ENCODE results near the gene ADCY7.
A peak's percentile ranks its signal among the peaks of the same experiment; 100 is the strongest.
"Not testable (repeated sequence)": the region's sequence is repeated elsewhere in the genome, so short reads cannot be mapped to it uniquely, and the experiment has no call there.

ADCY7 gene

DNA sequence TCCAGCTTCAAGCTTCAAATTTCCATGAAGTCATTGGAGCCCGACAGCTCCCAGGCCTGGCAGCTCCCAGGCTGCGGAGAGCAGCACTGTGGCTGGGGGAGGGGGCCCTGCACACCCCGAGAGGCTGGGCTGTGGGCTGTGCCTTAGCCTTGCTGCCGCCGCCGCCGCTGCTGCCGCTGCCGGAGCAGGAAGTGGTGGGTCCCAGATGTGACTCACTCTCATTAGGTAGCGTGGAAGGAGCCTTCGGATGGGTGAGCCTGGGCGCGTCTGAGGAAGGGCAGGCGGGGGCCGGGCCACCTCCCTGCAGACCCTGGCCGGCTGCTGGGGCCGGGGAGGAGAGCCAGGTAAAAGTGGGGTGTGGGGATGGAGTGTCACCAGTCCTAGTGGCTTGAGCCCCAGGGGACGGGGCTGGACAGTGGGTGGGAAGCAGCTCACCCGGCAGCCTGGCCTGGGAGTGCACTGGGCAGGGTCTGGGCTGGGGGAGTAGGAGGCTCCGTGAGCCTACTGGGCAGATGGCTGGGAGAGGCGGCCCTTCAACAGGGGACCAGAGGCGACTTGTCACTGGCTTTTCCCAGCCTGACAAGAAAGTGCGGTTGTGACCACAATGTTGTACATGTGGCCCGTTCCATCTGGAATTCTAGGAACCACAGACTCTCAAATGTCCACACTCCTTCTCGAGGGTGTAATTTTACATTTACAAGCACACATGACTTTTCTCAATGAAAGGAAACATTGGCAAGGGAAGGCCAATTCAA, at the start of gene ADCY7:
ADCY7 (plus strand) TSS at position 215 of the 755 bp plus-strand sequence. CDS start 21,629 bp downstream, outside the sequence.
- peak; percentile 91 for ATAC-seq (replicated peaks; ENCODE audit: extremely low read depth, poor library complexity, severe bottlenecking)
- H3K27ac Mint-ChIP-seq (ENCODE audit: low read depth): peak within 1 kb of the TSS; percentile 89
- DNase-seq (ENCODE audit: low spot score in 2 of 2): peak; percentile 55 to 73
- H3K9me3 Mint-ChIP-seq: no peaks in the 10 kb centered on the region
- peaks cover 14% of the 10 kb centered on the region for H3K36me3 Mint-ChIP-seq (ENCODE audit: insufficient read depth)
- peaks cover 82% of the 10 kb centered on the region for H3K4me1 Mint-ChIP-seq
- peak within 1 kb of the TSS; percentile 96 for H3K4me3 Mint-ChIP-seq
- no peaks in the 10 kb centered on the region for H3K27me3 Mint-ChIP-seq

GRCh38 chr16:50219402-50219975, 46.9 kb upstream of the ADCY7 start:
- Mint-ChIP-seq H3K4me3 (no peak overlapping the region), H3K36me3 (ENCODE audit: insufficient read depth) (peaks cover 50% of the 10 kb centered on the region), H3K27ac (ENCODE audit: low read depth) (peak overlapping the region; percentile 90), H3K4me1 (no peaks in the 10 kb centered on the region), H3K9me3 (no peaks in the 10 kb centered on the region), H3K27me3 (no peaks in the 10 kb centered on the region)
- ATAC-seq (replicated peaks; ENCODE audit: extremely low read depth, poor library complexity, severe bottlenecking): no peak
- no peak for DNase-seq (ENCODE audit: low spot score in 2 of 2)

DNA sequence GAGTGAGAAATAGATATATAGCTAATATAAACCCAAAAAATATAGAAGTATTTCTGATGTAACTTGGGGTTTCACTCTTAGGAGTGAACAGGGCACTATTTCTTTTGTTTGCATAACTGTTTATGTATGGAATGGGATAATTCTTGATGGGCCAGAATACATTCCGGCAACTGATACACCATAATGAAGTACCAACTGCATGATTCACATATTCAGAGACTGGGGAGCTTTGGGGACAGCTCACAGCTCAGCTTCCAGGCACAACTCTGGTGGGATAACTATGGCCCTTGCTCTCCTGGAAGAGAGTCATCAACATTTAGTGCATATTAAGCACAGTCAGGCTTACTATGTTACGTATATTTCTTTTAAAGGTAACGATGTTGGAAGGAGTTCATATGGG, 42.1 kb upstream of the ADCY7 start:
- ATAC-seq (replicated peaks; ENCODE audit: extremely low read depth, poor library complexity, severe bottlenecking) (no peak), DNase-seq (ENCODE audit: low spot score in 2 of 2) (no peak)
- Mint-ChIP-seq H3K4me1 (no peaks in the 10 kb centered on the region), H3K27me3 (no peaks in the 10 kb centered on the region), H3K9me3 (no peaks in the 10 kb centered on the region), H3K4me3 (no peak overlapping the region), H3K27ac (ENCODE audit: low read depth) (no peak overlapping the region), H3K36me3 (ENCODE audit: insufficient read depth) (peaks cover 43% of the 10 kb centered on the region)

- ATAC-seq (replicated peaks; ENCODE audit: extremely low read depth, poor library complexity, severe bottlenecking): no peak
- Mint-ChIP-seq H3K4me3 (no peak overlapping the region), H3K4me1 (no peaks in the 10 kb centered on the region), H3K27ac (ENCODE audit: low read depth) (no peak overlapping the region), H3K27me3 (no peaks in the 10 kb centered on the region), H3K9me3 (no peaks in the 10 kb centered on the region), H3K36me3 (ENCODE audit: insufficient read depth) (peaks cover 35% of the 10 kb centered on the region)
- no peak for DNase-seq (ENCODE audit: low spot score in 2 of 2)
Measured at GRCh38 chr16:50227120-50227519, 39.2 kb upstream of the ADCY7 start.

DNA sequence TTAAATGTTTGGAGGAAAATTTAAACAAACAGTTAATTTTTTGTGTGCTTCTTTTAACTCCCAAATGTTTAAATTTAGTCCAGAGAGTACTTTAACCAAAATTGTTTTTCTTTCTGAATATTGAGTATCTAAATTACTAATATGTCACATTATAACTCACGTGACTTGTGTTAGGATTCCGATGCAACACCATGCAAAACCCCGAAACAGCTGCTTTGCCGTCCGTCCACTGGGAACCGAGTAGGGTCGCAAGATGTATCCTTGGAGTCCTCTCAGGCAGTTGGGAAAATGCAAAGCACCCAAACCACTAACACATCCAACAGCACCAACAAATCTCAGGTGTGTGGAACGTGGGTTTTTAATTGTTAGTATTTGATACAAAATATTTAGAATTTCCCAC, 38.7 kb upstream of the ADCY7 start:
- ATAC-seq (replicated peaks; ENCODE audit: extremely low read depth, poor library complexity, severe bottlenecking) (no peak), DNase-seq (ENCODE audit: low spot score in 2 of 2) (no peak)
- Mint-ChIP-seq H3K4me3 (no peak overlapping the region), H3K9me3 (no peaks in the 10 kb centered on the region), H3K36me3 (ENCODE audit: insufficient read depth) (peaks cover 38% of the 10 kb centered on the region), H3K4me1 (no peaks in the 10 kb centered on the region), H3K27ac (ENCODE audit: low read depth) (no peak overlapping the region), H3K27me3 (no peaks in the 10 kb centered on the region)

DNA sequence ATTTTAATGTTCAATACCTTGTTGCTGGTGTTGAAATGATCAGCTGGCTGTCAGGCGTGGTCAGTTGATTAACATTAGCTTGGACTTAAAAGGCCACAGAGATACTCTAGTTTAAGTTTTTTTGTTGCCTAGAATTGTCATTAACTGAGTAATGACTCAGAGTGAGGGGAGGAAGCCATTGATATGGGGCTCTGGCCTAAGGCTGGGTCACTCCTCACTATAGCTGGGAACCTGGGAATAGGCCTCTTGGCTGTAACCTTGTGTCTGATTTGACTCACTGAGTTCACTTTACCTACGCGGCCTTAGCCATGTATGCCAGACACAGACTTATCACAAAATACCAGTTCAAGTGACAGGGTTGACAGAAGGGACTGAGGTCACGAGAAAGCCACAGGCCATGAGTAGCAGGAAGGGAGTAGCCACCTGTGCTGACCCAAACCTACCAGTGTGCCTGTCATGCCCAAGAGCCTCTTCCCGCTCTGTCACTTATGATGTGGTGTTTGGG, 37.9 kb upstream of the ADCY7 start:
- Mint-ChIP-seq H3K36me3 (ENCODE audit: insufficient read depth) (peaks cover 38% of the 10 kb centered on the region), H3K27me3 (no peaks in the 10 kb centered on the region), H3K27ac (ENCODE audit: low read depth) (no peak overlapping the region), H3K9me3 (no peaks in the 10 kb centered on the region), H3K4me3 (no peak overlapping the region), H3K4me1 (no peaks in the 10 kb centered on the region)
- no peak for DNase-seq (ENCODE audit: low spot score in 2 of 2)
- no peak for ATAC-seq (replicated peaks; ENCODE audit: extremely low read depth, poor library complexity, severe bottlenecking)

DNA sequence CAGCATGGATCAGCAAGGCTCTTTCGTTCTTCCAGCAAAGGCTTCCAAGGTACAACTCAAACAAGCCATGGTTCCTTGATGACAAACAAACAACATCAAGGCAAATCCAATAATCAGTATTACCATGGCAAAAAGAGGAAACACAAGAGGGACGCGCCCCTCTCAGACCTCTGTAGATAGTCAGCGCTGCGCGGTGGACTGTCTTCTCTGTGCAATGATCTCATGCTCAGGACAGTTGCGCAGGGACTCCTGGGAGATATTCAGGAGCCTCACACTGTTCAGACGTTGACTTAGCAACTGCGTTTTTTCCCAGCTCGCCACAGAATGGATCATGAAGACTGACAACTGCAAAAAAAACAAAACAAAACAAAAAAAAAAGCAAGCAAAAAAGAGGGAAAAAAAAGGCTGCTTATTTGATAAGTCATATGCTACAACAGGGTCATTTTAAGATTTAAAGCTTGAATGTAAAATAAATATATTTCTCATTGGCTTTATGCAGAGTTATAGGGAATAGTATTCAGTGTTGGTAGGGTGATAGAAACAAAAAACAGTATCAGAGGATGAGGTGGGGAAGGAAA, 37.1 kb upstream of the ADCY7 start:
- no peaks in the 10 kb centered on the region for H3K27me3 Mint-ChIP-seq
- no peak for ATAC-seq (replicated peaks; ENCODE audit: extremely low read depth, poor library complexity, severe bottlenecking)
- H3K9me3 Mint-ChIP-seq: no peaks in the 10 kb centered on the region
- no peak for DNase-seq (ENCODE audit: low spot score in 2 of 2)
- H3K27ac Mint-ChIP-seq (ENCODE audit: low read depth): no peak overlapping the region
- no peak overlapping the region for H3K4me3 Mint-ChIP-seq
- H3K4me1 Mint-ChIP-seq: no peaks in the 10 kb centered on the region
- H3K36me3 Mint-ChIP-seq (ENCODE audit: insufficient read depth): peaks cover 38% of the 10 kb centered on the region

- no peaks in the 10 kb centered on the region for H3K27me3 Mint-ChIP-seq
- ATAC-seq (replicated peaks; ENCODE audit: extremely low read depth, poor library complexity, severe bottlenecking) (no peak), DNase-seq (ENCODE audit: low spot score in 2 of 2) (no peak)
- H3K27ac Mint-ChIP-seq (ENCODE audit: low read depth): no peak overlapping the region
- H3K9me3 Mint-ChIP-seq: no peaks in the 10 kb centered on the region
- no peak overlapping the region for H3K4me3 Mint-ChIP-seq
- no peaks in the 10 kb centered on the region for H3K4me1 Mint-ChIP-seq
- H3K36me3 Mint-ChIP-seq (ENCODE audit: insufficient read depth): peaks cover 10% of the 10 kb centered on the region
Measured at GRCh38 chr16:50234771-50235556, 31.4 kb upstream of the ADCY7 start.

GRCh38 chr16:50235581-50235980, 30.8 kb upstream of the ADCY7 start:
- ATAC-seq (replicated peaks; ENCODE audit: extremely low read depth, poor library complexity, severe bottlenecking) (no peak), DNase-seq (ENCODE audit: low spot score in 2 of 2) (no peak)
- Mint-ChIP-seq H3K9me3 (no peaks in the 10 kb centered on the region), H3K36me3 (ENCODE audit: insufficient read depth) (peaks cover 6% of the 10 kb centered on the region), H3K27me3 (no peaks in the 10 kb centered on the region), H3K4me1 (no peaks in the 10 kb centered on the region), H3K4me3 (no peak overlapping the region), H3K27ac (ENCODE audit: low read depth) (no peak overlapping the region)

DNA sequence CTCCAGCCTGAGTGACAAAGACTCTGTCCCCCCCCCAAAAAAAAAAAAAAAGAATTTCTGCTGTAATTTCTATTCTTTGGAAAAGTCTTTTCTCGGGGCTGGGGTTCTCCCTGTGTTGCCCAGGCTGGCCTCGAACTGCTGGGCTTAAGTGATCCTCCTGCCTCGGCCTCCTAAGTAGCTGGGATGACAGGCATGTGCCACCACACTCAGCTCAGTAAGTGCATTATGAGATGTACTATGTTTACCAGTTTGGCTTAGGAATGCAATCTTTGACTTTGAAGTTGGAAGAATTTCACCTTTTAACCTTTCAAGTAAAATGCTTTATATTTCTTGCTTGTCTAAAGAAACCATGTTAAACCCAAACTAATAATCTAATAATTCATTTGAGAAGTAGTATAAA, 28.0 kb upstream of the ADCY7 start:
- ATAC-seq (replicated peaks; ENCODE audit: extremely low read depth, poor library complexity, severe bottlenecking): no peak
- no peak overlapping the region for H3K27ac Mint-ChIP-seq (ENCODE audit: low read depth)
- no peaks in the 10 kb centered on the region for H3K27me3 Mint-ChIP-seq
- peaks cover 3% of the 10 kb centered on the region for H3K36me3 Mint-ChIP-seq (ENCODE audit: insufficient read depth)
- no peaks in the 10 kb centered on the region for H3K4me1 Mint-ChIP-seq
- H3K4me3 Mint-ChIP-seq: no peak overlapping the region
- no peak for DNase-seq (ENCODE audit: low spot score in 2 of 2)
- no peaks in the 10 kb centered on the region for H3K9me3 Mint-ChIP-seq

DNA sequence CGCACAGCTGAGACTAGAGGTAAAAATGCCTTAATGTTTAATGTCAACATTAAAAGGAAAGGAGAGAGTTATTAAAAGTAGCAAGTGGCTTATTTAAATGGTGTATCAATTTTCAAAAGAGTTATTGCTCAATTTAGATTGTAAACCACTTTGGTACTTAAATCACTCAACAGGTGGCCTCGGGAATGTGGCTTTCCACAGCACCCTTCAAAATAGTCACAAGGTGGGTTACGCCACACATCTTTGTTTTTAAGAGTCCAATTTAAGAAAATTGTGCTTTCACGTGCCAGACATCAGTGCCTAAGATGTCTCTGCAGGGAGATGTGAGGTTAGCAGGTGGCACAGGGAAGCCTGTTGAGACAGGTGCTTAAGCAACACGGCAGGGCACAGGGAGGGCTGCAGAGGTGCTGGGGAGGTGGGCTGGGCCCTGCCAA, 27.5 kb upstream of the ADCY7 start:
- H3K4me1 Mint-ChIP-seq: no peaks in the 10 kb centered on the region
- DNase-seq (ENCODE audit: low spot score in 2 of 2) (no peak), ATAC-seq (replicated peaks; ENCODE audit: extremely low read depth, poor library complexity, severe bottlenecking) (no peak)
- H3K9me3 Mint-ChIP-seq: no peaks in the 10 kb centered on the region
- H3K27ac Mint-ChIP-seq (ENCODE audit: low read depth): no peak overlapping the region
- no peak overlapping the region for H3K4me3 Mint-ChIP-seq
- H3K36me3 Mint-ChIP-seq (ENCODE audit: insufficient read depth): peaks cover 2% of the 10 kb centered on the region
- no peaks in the 10 kb centered on the region for H3K27me3 Mint-ChIP-seq

DNA sequence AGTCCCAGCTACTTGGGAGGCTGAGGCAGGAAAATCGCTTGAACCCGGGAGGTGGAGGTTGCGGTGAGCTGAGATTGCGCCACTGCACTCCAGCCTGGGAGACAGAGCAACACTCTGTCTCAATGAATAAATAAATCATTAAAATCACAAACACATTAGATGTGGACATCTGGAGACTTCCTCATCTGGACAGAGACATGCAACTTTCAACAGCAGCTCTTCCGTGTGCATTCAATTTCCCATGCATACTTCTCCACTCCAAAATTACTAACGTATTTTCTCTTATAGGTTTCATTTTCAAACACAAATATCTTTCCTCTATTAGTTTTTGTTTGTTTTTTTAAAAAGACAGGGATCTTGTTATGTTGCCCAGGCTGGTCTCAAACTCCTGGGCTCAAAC, 23.3 kb upstream of the ADCY7 start:
- not testable (repeated sequence) for H3K27me3 Mint-ChIP-seq; H3K4me3 Mint-ChIP-seq; DNase-seq (ENCODE audit: low spot score in 2 of 2); ATAC-seq (replicated peaks; ENCODE audit: extremely low read depth, poor library complexity, severe bottlenecking); H3K36me3 Mint-ChIP-seq (ENCODE audit: insufficient read depth); H3K9me3 Mint-ChIP-seq; H3K27ac Mint-ChIP-seq (ENCODE audit: low read depth)
- peaks cover 13% of the 10 kb centered on the region for H3K4me1 Mint-ChIP-seq

All from central memory CD8-positive, alpha-beta T cell (primary cell).